Suprapubic skin (tissue), 3 donors: ENCODE data around the gene JPH3.

Source experiments
- POLR2A ChIP-seq, 2 donors: fragments of 450-650 bp; IDR thresholded peaks; one replicate each; pipeline ENCODE4 v1.6.1; 2017; ENCODE audit warnings: antibody characterized with exemption in 2 of 2, mild to moderate bottlenecking in 2 of 2, moderate library complexity in 2 of 2
- TF ChIP-seq, protein P1 (sequence below), 2 donors: fragments of 200-600 bp in 1 of 2; fragments of 450-650 bp in 1 of 2; sonication (generic) in 1 of 2; IDR thresholded peaks; one replicate each; pipeline ENCODE4 v1.5.1; 2016 to 2019; ENCODE audit warnings: antibody characterized with exemption in 2 of 2, mild to moderate bottlenecking in 1 of 2, moderate library complexity in 1 of 2

DNA sequence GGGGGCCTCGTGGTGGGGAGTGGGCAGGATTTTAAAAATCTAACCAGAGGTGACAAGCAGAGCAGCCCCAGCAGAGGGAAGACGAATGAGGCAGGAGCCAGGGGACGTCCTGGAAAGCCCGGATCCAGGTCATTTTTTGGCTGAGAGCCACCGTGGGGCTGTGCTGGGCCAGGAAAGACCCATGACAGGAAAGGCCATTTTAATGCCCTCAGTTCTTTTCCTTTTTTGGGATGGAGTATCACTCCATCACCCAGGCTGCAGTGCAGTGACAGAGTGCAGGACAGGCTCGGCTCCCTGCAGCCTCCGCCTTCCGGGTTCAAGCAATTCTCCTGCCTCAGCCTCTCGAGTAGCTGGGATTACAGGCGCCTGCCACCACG lies 30.5 kb upstream of the JPH3 start:
- TF ChIP-seq, protein P1, sequence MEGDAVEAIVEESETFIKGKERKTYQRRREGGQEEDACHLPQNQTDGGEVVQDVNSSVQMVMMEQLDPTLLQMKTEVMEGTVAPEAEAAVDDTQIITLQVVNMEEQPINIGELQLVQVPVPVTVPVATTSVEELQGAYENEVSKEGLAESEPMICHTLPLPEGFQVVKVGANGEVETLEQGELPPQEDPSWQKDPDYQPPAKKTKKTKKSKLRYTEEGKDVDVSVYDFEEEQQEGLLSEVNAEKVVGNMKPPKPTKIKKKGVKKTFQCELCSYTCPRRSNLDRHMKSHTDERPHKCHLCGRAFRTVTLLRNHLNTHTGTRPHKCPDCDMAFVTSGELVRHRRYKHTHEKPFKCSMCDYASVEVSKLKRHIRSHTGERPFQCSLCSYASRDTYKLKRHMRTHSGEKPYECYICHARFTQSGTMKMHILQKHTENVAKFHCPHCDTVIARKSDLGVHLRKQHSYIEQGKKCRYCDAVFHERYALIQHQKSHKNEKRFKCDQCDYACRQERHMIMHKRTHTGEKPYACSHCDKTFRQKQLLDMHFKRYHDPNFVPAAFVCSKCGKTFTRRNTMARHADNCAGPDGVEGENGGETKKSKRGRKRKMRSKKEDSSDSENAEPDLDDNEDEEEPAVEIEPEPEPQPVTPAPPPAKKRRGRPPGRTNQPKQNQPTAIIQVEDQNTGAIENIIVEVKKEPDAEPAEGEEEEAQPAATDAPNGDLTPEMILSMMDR (IDR thresholded peaks at IDR 0.05) = no peak
- TF ChIP-seq POLR2A (IDR thresholded peaks at IDR 0.05) = no peak
